Activated CD4-positive, CD25-positive, alpha-beta regulatory T cell treated with anti-CD3 and anti-CD28 coated beads, Interleukin-2, amount 50 U/mL, for 72 hours (primary cell): Measurements from ENCODE around the gene GNPTG.

ENCODE experiments used
- DNase-seq: peaks from one replicate; pipeline ENCODE4 v3.0.0; 2021

GNPTG gene

GRCh38 chr16:1349351-1349750 lies 2.4 kb upstream of the GNPTG start:
- no peak for DNase-seq

GRCh38 chr16:1349951-1350350 lies 1.8 kb upstream of the GNPTG start:
- DNase-seq: no peak

GRCh38 chr16:1350691-1351090 lies 1.0 kb upstream of the GNPTG start:
- DNase-seq: no peak

GRCh38 chr16:1351215-1351581 lies 533 bp upstream of the GNPTG start:
- DNase-seq: no peak

- DNase-seq: no peak
Observed at GRCh38 chr16:1354815-1355540, 3.2 kb downstream of the GNPTG start.

GRCh38 chr16:1355591-1355990 lies 3.9 kb downstream of the GNPTG start:
- no peak for DNase-seq

GRCh38 chr16:1356061-1356900 lies 4.5 kb downstream of the GNPTG start:
- no peak for DNase-seq

GRCh38 chr16:1357906-1358566 lies 6.3 kb downstream of the GNPTG start:
- no peak for DNase-seq

GRCh38 chr16:1361685-1362360 lies 10.1 kb downstream of the GNPTG start:
- no peak for DNase-seq

GRCh38 chr16:1362807-1363206 lies 11.1 kb downstream of the GNPTG start:
- no peak for DNase-seq

- DNase-seq: peak; percentile 72
Observed at GRCh38 chr16:1363501-1364041, 11.8 kb downstream of the GNPTG start.

GRCh38 chr16:1364510-1364909 lies 12.8 kb downstream of the GNPTG start:
- no peak for DNase-seq

- no peak for DNase-seq
Observed at GRCh38 chr16:1366060-1366711, 14.5 kb downstream of the GNPTG start.

GRCh38 chr16:1366712-1367299 lies 15.1 kb downstream of the GNPTG start:
- DNase-seq: no peak

- no peak for DNase-seq
Observed at GRCh38 chr16:1367486-1368174, 15.9 kb downstream of the GNPTG start.

GRCh38 chr16:1371054-1371978 lies 19.6 kb downstream of the GNPTG start:
- no peak for DNase-seq

GRCh38 chr16:1372292-1372950 lies 20.7 kb downstream of the GNPTG start:
- no peak for DNase-seq

GRCh38 chr16:1374418-1375297 lies 22.9 kb downstream of the GNPTG start:
- no peak for DNase-seq

- no peak for DNase-seq
Observed at GRCh38 chr16:1375298-1375640, 23.5 kb downstream of the GNPTG start.
